GM10266 (cell line): Measurements from ENCODE around the gene SPEN.

Experiments
- DNase-seq: peaks from one replicate; pipeline ENCODE4 v3.0.0; 2012; ENCODE audit errors: extremely low spot score
- CTCF ChIP-seq: IDR thresholded peaks from 2 replicates; pipeline ENCODE4 v1.5.1; 2012; ENCODE audit warnings: mild to moderate bottlenecking, low read depth; ENCODE audit not compliant: control insufficient read depth, insufficient read depth; ENCODE audit errors: missing control alignments

The SPEN gene

DNA sequence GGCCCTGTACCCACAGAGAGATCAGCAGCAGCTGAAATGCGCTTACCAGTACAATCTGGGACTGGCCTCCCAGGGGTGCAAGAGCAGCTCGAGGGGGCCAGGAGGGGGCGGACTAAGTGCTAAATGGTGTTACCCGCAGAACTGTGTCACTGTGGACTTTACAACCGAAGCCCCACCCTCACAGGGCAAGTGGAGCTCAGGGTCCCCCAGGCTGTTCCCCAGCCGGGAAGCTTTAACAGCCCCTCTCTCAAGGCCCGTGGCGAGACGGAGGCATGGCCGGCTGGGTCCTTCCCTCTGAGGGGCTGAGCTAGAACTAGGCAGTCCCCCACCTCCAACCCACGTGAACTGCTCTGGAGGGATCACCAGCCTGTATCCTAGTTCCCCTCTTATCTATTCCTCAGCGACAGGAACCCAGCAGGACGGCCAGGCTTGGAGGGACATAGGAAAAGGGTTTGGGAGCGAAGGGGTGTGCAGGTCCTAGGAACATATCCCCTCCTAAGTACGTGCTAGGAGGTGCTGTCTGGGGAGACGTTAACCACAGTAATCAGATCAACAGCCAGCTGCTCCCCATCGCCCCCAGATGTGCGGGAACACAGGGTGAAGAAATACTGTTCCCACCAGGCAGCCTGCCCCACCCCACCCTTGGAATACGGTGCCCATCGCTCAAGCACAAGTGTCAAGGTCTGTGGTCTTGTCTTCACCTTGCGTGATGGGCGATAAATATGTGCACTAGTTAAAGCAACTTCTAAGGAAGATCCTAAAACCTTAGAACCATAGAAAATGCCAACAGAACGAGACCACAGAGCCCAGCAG, 104.0 kb downstream of the SPEN start:
- TF ChIP-seq CTCF: no peak
- DNase-seq: no peak

- no peak for TF ChIP-seq CTCF
- no peak for DNase-seq
Measured at GRCh38 chr1:15952317-15953258, 105.1 kb downstream of the SPEN start.

GRCh38 chr1:15953294-15953771, 105.8 kb downstream of the SPEN start:
- no peak for DNase-seq

DNA sequence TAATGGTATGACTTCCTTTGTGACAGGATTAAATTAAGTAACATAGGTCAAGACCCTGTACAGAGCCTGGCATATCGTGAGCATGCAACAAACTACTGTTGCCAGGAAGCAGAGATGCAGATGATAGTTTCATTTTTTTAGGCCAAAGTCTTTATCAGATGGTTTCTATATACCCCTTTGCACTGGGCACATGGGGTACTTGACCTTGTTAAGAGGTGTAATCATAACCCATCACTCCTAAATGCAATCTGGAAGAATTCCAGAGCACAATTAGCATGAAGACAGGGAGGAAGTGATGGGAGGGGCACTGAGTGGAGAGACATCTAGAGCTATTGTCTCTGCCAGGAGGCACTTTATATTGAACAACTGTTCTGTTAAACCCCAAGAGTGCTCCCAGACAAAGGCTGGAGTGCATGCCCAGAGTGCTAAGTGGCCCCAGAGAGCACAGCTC, 106.3 kb downstream of the SPEN start:
- DNase-seq: no peak
- no peak for TF ChIP-seq CTCF

More at GRCh38 chr1:15953294-15953771, 105.8 kb downstream of the SPEN start:
- no peak for TF ChIP-seq CTCF

GRCh38 chr1:15954316-15954715, 106.8 kb downstream of the SPEN start:
- DNase-seq: no peak
- TF ChIP-seq CTCF: no peak

- DNase-seq: no peak
- TF ChIP-seq CTCF: no peak
Measured at GRCh38 chr1:15955552-15955951, 108.0 kb downstream of the SPEN start.
